Pancreas (tissue), 10 donors: Measurements from ENCODE around the gene GREB1L. TPM values are rescaled to one million over a fixed set of nuclear protein-coding genes. Genes with fewer than 3 reads are reported as not detected.

ENCODE experiments used
- ATAC-seq, 4 donors: fragments of 200-7000 bp; cut with Tn5 transposase; one replicate each; pipeline versions ENCODE4 v1.8.0 to v1.9.1; 2020; ENCODE audit warnings: mild to moderate bottlenecking in 4 of 4, moderate library complexity in 4 of 4
- DNase-seq, 6 donors: peaks; one replicate each; pipeline ENCODE4 v3.0.0-alpha.2; 2020
- FAIRE-seq: peaks from 2 replicates; lab custom pipeline; 2012; peaks lifted over from hg19 to GRCh38; lab: Jason Lieb, UNC
- H3K27ac ChIP-seq, 4 donors: fragments of 200-600 bp; sonication (generic); 1 replicate in 3 of 4; 2 replicates in 1 of 4; pipeline versions ENCODE4 v1.5.0 to v1.8.0; 2020
- H3K27me3 ChIP-seq, 4 donors: fragments of 200-600 bp; one replicate each; pipeline ENCODE4 v1.8.0; 2021
- H3K36me3 ChIP-seq, 3 donors: fragments of 200-600 bp; sonication (generic) in 1 of 3; one replicate each; pipeline versions ENCODE4 v1.5.0 to v1.8.0; 2020 to 2021
- H3K4me1 ChIP-seq, 3 donors: fragments of 200-600 bp; one replicate each; pipeline ENCODE4 v1.8.0; 2021
- H3K4me3 ChIP-seq, 4 donors: fragments of 200-600 bp; sonication (generic) in 2 of 4; one replicate each; pipeline versions ENCODE4 v1.5.0 to v1.8.0; 2020 to 2021
- H3K9me3 ChIP-seq, 4 donors: fragments of 200-600 bp; one replicate each; pipeline ENCODE4 v1.8.0; 2021
- WGBS, 2 donors: extraction: QIAGEN DNeasy Blood & Tissue Kit; methylation state at CpG; one replicate each; pipeline ENCODE4 v1.1.7; 2013; 5-methylcytosine and 5-hydroxymethylcytosine counted together
- intact Hi-C, 3 donors: fragments of 100-400 bp; cut with DNase I; formaldehyde crosslinking; loops; one replicate each; pipeline versions ENCODE4 v1.11.1 to v1.14.2; 2022
- polyA plus RNA-seq, 2 donors: library from polyadenylated mRNA; stranded (reverse); fragments of 200-250 nt; gene quantifications; one replicate each; pipeline ENCODE4 v1.2.3, GENCODE V29; 2013
- total RNA-seq, 6 donors: library from RNA; stranded (reverse); fragmentation: NEBNext Ultra II Directional in 4 of 6; extraction: Animal tissue kit (Norgen Biotek cat#: 25700) in 4 of 6; gene quantifications; one replicate each; pipeline versions ENCODE4 v1.2.1 to v1.2.4, GENCODE V29; 2021 to 2023
- TF ChIP-seq, protein P1 (sequence below), 4 donors: fragments of 200-600 bp; sonication (generic) in 3 of 4; IDR thresholded peaks; one replicate each; pipeline versions ENCODE4 v1.5.0 to v1.8.0; 2021; ENCODE audit warnings: antibody characterized with exemption in 4 of 4
- donor health status: healthy with polysubstance abuse.
- donor health status: DM: no; HTN: no; CAD: no; lungs with moderate emphysema.
- donor health status: DM: no; HTN: no; CAD: no.
- donor health status: control.
- donor health status: control.
- donor health status: Bipolar disorder and iron deficiency.
- donor health status: DM: yes; HTN: yes; CAD: no.
- donor health status: DM: no; HTN: no; CAD: no.
- donor health status: DM: no; HTN: no; CAD: no.
- donor health status: DM: yes; HTN: yes; CAD: no.

The GREB1L gene
- total and polyA plus RNA-seq, 8 donors, result 0.03 to 0.34 (median 0.19) TPM; not detected in 2

DNA sequence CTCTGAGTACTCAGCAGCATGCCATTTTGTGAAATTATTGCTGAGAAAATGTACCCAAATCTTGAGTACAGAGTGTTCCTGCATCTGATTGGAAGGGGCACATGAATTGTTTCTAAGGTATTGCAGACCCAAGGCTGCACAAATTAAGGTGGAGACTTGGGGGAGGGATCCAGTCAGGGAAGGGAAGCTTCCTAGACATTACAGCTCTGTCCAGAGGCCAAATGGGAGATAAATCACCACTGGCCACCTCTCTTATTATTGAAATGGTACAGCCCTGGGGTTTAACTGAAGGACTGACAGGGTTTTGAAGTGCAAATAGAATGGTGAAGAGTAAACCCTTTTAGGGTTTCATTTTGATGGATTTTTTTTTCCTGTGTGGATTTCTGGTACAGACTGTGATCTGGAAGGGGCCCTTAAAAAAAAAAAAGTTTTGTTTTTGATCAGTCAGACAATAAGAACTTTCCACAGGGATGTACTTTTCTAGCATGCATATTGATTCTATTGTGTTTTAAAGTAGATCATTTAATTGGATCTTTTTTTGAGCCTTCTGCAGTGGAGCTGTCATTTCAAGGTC is 119.4 kb downstream of the GREB1L start:
- intact Hi-C loops, result no loop called here
- Histone ChIP-seq H3K9me3 (no peaks in the 10 kb centered on the region), H3K4me3 (no peak overlapping the region), H3K27ac (no peak overlapping the region), H3K27me3 (peaks cover 0 to 9% (median 2%) of the 10 kb centered on the region in 4 donors), H3K36me3 (no peaks in the 10 kb centered on the region), H3K4me1 (no peaks in the 10 kb centered on the region)
- TF ChIP-seq, protein P1, sequence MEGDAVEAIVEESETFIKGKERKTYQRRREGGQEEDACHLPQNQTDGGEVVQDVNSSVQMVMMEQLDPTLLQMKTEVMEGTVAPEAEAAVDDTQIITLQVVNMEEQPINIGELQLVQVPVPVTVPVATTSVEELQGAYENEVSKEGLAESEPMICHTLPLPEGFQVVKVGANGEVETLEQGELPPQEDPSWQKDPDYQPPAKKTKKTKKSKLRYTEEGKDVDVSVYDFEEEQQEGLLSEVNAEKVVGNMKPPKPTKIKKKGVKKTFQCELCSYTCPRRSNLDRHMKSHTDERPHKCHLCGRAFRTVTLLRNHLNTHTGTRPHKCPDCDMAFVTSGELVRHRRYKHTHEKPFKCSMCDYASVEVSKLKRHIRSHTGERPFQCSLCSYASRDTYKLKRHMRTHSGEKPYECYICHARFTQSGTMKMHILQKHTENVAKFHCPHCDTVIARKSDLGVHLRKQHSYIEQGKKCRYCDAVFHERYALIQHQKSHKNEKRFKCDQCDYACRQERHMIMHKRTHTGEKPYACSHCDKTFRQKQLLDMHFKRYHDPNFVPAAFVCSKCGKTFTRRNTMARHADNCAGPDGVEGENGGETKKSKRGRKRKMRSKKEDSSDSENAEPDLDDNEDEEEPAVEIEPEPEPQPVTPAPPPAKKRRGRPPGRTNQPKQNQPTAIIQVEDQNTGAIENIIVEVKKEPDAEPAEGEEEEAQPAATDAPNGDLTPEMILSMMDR (IDR thresholded peaks at IDR 0.05), result no peak
- no peak for FAIRE-seq
- no peak for DNase-seq
- no peak for ATAC-seq

DNA sequence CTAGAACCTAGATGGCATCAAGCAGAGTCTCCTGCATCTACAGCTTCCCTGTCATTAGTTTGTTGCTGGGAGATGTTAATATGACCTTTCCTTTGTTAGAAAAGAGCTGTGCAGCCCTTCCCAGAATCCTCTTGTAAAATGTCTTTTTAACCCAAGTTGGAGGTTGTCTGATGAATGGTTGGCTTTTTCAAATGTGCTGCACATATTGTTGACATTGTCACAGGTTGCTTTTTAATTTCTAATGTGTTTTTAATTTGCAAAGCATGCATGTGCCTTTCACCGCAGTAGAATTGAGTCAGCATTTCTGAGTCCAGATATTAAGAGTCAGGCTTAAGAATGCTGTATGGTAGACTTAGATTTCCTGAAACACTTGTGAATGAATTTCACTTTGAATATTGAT is 120.8 kb downstream of the GREB1L start:
- ATAC-seq (no peak), DNase-seq (no peak), FAIRE-seq (no peak)
- intact Hi-C loops, result no loop called here
- Histone ChIP-seq H3K4me3 (no peak overlapping the region), H3K9me3 (no peaks in the 10 kb centered on the region), H3K36me3 (no peaks in the 10 kb centered on the region), H3K4me1 (no peaks in the 10 kb centered on the region), H3K27ac (no peak overlapping the region), H3K27me3 (peaks cover 0 to 9% (median 2%) of the 10 kb centered on the region in 4 donors)
- 29 to 31% methylated on average over 1 of the region's 1 CpG for WGBS, 2 donors
- TF ChIP-seq, protein P1 (IDR thresholded peaks at IDR 0.05), result no peak

DNA sequence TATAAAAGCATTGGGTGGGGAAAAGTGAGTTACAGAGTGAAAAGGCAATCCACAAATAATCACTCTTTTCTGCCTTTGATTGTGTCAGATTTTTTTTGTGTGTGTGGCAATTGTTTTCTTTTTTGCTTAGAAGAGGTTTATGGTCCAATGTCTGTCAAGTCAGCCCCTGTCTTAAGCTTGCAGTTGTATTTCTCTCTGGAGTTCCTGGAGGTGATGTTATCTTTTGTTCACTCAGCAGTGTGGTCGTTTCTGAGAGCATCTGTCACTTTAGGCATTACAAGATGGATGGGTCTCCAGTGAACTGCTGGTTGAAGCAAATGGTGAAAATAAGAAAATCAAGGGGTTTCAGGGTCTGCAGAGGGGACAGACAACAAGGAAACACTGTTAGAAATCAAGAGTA is 121.3 kb downstream of the GREB1L start:
- FAIRE-seq (no peak), ATAC-seq (no peak)

DNA sequence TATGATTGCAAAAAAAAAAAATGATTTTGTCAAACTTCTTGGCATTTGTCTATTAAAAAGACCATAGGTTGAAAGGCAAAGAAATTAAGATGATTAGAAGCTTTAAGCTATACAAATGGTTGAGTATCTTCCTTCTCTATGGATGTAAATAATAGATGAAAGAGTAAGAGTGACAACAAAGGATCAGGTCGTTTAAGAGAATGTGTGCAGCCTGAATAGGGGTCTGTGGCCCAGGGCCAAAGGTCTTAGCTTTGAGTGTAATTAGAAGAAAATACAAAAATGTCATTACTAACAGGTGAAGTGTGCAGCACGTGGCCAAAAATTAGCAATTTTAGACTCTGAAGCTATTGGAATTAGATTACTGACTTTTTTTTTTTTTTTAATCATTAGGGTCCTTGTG is 122.4 kb downstream of the GREB1L start:
- Histone ChIP-seq H3K27me3 (peaks cover 0 to 9% (median 2%) of the 10 kb centered on the region in 4 donors), H3K27ac (no peak overlapping the region), H3K36me3 (no peaks in the 10 kb centered on the region), H3K4me3 (no peak overlapping the region), H3K9me3 (no peaks in the 10 kb centered on the region), H3K4me1 (no peaks in the 10 kb centered on the region)
- no peak for FAIRE-seq
- WGBS, 2 donors, result 49 to 50% methylated on average over 2 of the region's 2 CpGs
- no peak for ATAC-seq
- intact Hi-C loops, result no loop called here
- TF ChIP-seq, protein P1 (IDR thresholded peaks at IDR 0.05), result no peak
- DNase-seq, result no peak

More for the DNA sequence above, 121.3 kb downstream of the GREB1L start:
- Histone ChIP-seq H3K4me1 (no peaks in the 10 kb centered on the region), H3K27ac (no peak overlapping the region), H3K4me3 (no peak overlapping the region), H3K36me3 (no peaks in the 10 kb centered on the region), H3K9me3 (no peaks in the 10 kb centered on the region), H3K27me3 (peaks cover 0 to 9% (median 2%) of the 10 kb centered on the region in 4 donors)
- no peak for DNase-seq
- 0% methylated on average over 1 of the region's 1 CpG for WGBS, 2 donors
- TF ChIP-seq, protein P1 (IDR thresholded peaks at IDR 0.05), result no peak
- intact Hi-C loops, result no loop called here

DNA sequence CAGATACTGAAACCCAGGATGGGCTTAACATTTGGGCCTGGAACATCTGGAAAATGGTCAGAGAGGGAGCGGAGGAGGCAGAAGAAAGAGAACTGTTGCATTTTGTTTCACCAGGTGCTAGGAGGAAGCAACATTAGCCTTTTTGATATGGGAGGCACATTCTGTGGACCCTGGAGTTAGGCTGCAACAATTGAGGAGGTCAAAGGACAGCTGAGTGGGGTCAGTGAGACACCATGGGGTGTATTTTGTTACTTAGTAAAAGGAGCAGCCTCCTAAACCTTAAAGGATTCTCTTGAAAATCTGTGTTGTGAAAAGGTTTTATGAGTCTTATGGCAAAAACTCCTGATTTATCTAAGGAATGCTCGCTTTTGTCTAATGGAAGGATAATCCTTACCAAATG is 124.9 kb downstream of the GREB1L start:
- no peaks in the 10 kb centered on the region for H3K9me3 ChIP-seq
- H3K27ac ChIP-seq, result no peak overlapping the region
- ATAC-seq (no peak), FAIRE-seq (no peak), DNase-seq (no peak)
- intact Hi-C loops, result no loop called here
- H3K36me3 ChIP-seq, result no peaks in the 10 kb centered on the region
- TF ChIP-seq, protein P1 (IDR thresholded peaks at IDR 0.05), result no peak
- 92 to 93% methylated on average over 2 of the region's 2 CpGs for WGBS, 2 donors
- no peak overlapping the region for H3K4me3 ChIP-seq
- H3K27me3 ChIP-seq, result peaks cover 0 to 9% (median 2%) of the 10 kb centered on the region in 4 donors
- no peaks in the 10 kb centered on the region for H3K4me1 ChIP-seq
